HFFc6 (cell line): ENCODE measurements around the gene SEC24A. TPM values are rescaled to one million over a fixed set of nuclear protein-coding genes. Genes with fewer than 3 reads are reported as not detected.
"Not testable (repeated sequence)": the region's sequence is repeated elsewhere in the genome, so short reads cannot be mapped to it uniquely, and the experiment has no call there.

ENCODE experiments used
- DNase-seq: peaks from one replicate; pipeline ENCODE4 v3.0.0-alpha.2; 2018
- H3K27ac Mint-ChIP-seq: 2 replicates; pipeline ENCODE4 v1.8.0; 2020; ENCODE audit warnings: mild to moderate bottlenecking, mixed read lengths
- H3K27me3 Mint-ChIP-seq: 2 replicates; pipeline ENCODE4 v1.8.0; 2021; ENCODE audit warnings: mild to moderate bottlenecking, moderate library complexity, mixed read lengths; ENCODE audit not compliant: insufficient read depth
- H3K36me3 Mint-ChIP-seq: 2 replicates; pipeline ENCODE4 v1.8.0; 2021; ENCODE audit warnings: low read depth, mixed read lengths
- H3K4me1 Mint-ChIP-seq: 2 replicates; pipeline ENCODE4 v1.8.0; 2020; ENCODE audit warnings: low read depth, mixed read lengths
- H3K4me3 Mint-ChIP-seq: 2 replicates; pipeline ENCODE4 v1.8.0; 2020; ENCODE audit warnings: mild to moderate bottlenecking, moderate library complexity, mixed read lengths
- H3K9me3 Mint-ChIP-seq: 2 replicates; pipeline ENCODE4 v1.8.0; 2020; ENCODE audit warnings: mild to moderate bottlenecking, mixed read lengths
- CTCF ChIP-seq: fragments of 200-600 bp; sonication (generic); IDR thresholded peaks from 2 replicates; pipeline ENCODE4 v1.5.0; 2021; ENCODE audit warnings: antibody characterized with exemption, mild to moderate bottlenecking
- total RNA-seq, 6 experiments: library from RNA; stranded (reverse); fragmentation: NEBNext Ultra II Directional; extraction: Animal tissue kit (Norgen Biotek cat#: 25700); gene quantifications; 2 replicates in 1 of 6; 3 replicates in 5 of 6; pipeline ENCODE4 v1.2.3, GENCODE V29; 2021

The SEC24A gene
- total RNA-seq, 6 experiments from 2014 or later: 37.3 to 45.5 (median 42.2) TPM

- TF ChIP-seq CTCF: no peak
- H3K27me3 Mint-ChIP-seq: peaks cover 2% of the 10 kb centered on the region; the same call in 1 of the 2 replicates
- no peak overlapping the region for H3K4me3 Mint-ChIP-seq
- no peak overlapping the region for H3K27ac Mint-ChIP-seq
- DNase-seq: no peak
- peaks cover 6% of the 10 kb centered on the region for H3K4me1 Mint-ChIP-seq
- H3K9me3 Mint-ChIP-seq: no peaks in the 10 kb centered on the region
- H3K36me3 Mint-ChIP-seq: no peaks in the 10 kb centered on the region
These were observed 9.8 kb upstream of the SEC24A start for GRCh38 chr5:134638760-134639201.

- no peak overlapping the region for H3K4me3 Mint-ChIP-seq
- no peaks in the 10 kb centered on the region; the same call in 1 of the 2 replicates for H3K36me3 Mint-ChIP-seq
- DNase-seq: no peak
- H3K4me1 Mint-ChIP-seq: peaks cover 13% of the 10 kb centered on the region
- peaks cover 2% of the 10 kb centered on the region for H3K27me3 Mint-ChIP-seq
- TF ChIP-seq CTCF: no peak
- no peak overlapping the region for H3K27ac Mint-ChIP-seq
- H3K9me3 Mint-ChIP-seq: no peaks in the 10 kb centered on the region
These were observed 5.6 kb upstream of the SEC24A start for GRCh38 chr5:134642931-134643530.

- peaks cover 23% of the 10 kb centered on the region for H3K36me3 Mint-ChIP-seq
- H3K9me3 Mint-ChIP-seq: no peaks in the 10 kb centered on the region
- DNase-seq: peak; percentile 22
- TF ChIP-seq CTCF: no peak
- H3K27ac Mint-ChIP-seq: peak overlapping the region; percentile 100
- peak overlapping the region; percentile 95 for H3K4me3 Mint-ChIP-seq
- H3K4me1 Mint-ChIP-seq: peaks cover 29% of the 10 kb centered on the region
- H3K27me3 Mint-ChIP-seq: no peaks in the 10 kb centered on the region; the same call in 1 of the 2 replicates
These were observed 698 bp upstream of the SEC24A start for GRCh38 chr5:134647750-134648424.

- peaks cover 23% of the 10 kb centered on the region for H3K36me3 Mint-ChIP-seq
- peak overlapping the region; percentile 100 for H3K27ac Mint-ChIP-seq
- peak overlapping the region; percentile 95 for H3K4me3 Mint-ChIP-seq
- no peak for TF ChIP-seq CTCF
- no peaks in the 10 kb centered on the region for H3K9me3 Mint-ChIP-seq
- H3K27me3 Mint-ChIP-seq: no peaks in the 10 kb centered on the region
- peaks cover 26% of the 10 kb centered on the region for H3K4me1 Mint-ChIP-seq
- DNase-seq: no peak
These were observed 714 bp downstream of the SEC24A start for GRCh38 chr5:134649163-134649835.

GRCh38 chr5:134650660-134651059, 2.1 kb downstream of the SEC24A start:
- not testable (repeated sequence) for H3K27me3 Mint-ChIP-seq, H3K9me3 Mint-ChIP-seq, DNase-seq
- Mint-ChIP-seq H3K4me3 (peak overlapping the region; percentile 95), H3K36me3 (peaks cover 24% of the 10 kb centered on the region), H3K4me1 (peaks cover 29% of the 10 kb centered on the region), H3K27ac (peak overlapping the region; percentile 71)

- Mint-ChIP-seq H3K4me1 (peaks cover 33% of the 10 kb centered on the region), H3K27me3 (no peaks in the 10 kb centered on the region), H3K27ac (no peak overlapping the region; the same call in 1 of the 2 replicates), H3K4me3 (peak overlapping the region; percentile 66), H3K36me3 (peaks cover 28% of the 10 kb centered on the region), H3K9me3 (no peaks in the 10 kb centered on the region)
- no peak for DNase-seq
- no peak for TF ChIP-seq CTCF
These were observed 2.9 kb downstream of the SEC24A start for GRCh38 chr5:134651531-134651930.
